Endothelial cell of coronary artery (primary cell): Measurements from ENCODE around the gene HNRNPUL2. TPM values are rescaled to one million over a fixed set of nuclear protein-coding genes. Genes with fewer than 3 reads are reported as not detected.

Experiments used
- total RNA-seq: library from RNA; depleted of rRNA; stranded (reverse); fragments of >200 nt; gene quantifications from 2 replicates; pipeline ENCODE4 v1.2.3, GENCODE V29; 2014

HNRNPUL2 gene
- 9.8 and 13.6 TPM in 2 replicates for total RNA-seq

GRCh38 chr11:62727165-62727871 is at the start of gene HNRNPUL2:
TSS of gene HNRNPUL2 (minus strand) at chr11:62727457. CDS start at chr11:62727156, 301 bp downstream.

GRCh38 chr11:62771144-62772021 is 44.1 kb upstream of the HNRNPUL2 start, which contains the start of gene TAF6L:
TSS of gene TAF6L (plus strand) at chr11:62771396. CDS start at chr11:62775784, 4,388 bp downstream.

GRCh38 chr11:62753736-62754603 is 26.7 kb upstream of the HNRNPUL2 start, which contains the start of gene ZBTB3:
TSS of gene ZBTB3 (minus strand) at chr11:62754160. CDS start at chr11:62753664, 496 bp downstream.

GRCh38 chr11:62728171-62728988 is 1.1 kb upstream of the HNRNPUL2 start, which contains the start of gene TTC9C:
TSS of gene TTC9C (plus strand) at chr11:62728486. CDS start at chr11:62728849, 363 bp downstream.

GRCh38 chr11:62707277-62707861 is 19.9 kb downstream of the HNRNPUL2 start, which contains the start of the genes BSCL2 and GNG3:
TSS of gene BSCL2 (minus strand) at chr11:62707424. CDS start at chr11:62707195, 229 bp downstream.
TSS of gene GNG3 (plus strand) at chr11:62707676. CDS start at chr11:62708296, 620 bp downstream.

GRCh38 chr11:62689421-62690183 is 37.7 kb downstream of the HNRNPUL2 start, which contains the start of gene LRRN4CL:
TSS of gene LRRN4CL (minus strand) at chr11:62689530. CDS start at chr11:62688508, 1,022 bp downstream.

GRCh38 chr11:62678770-62679696 is 48.2 kb downstream of the HNRNPUL2 start, which contains the start of gene UBXN1:
TSS of gene UBXN1 (minus strand) at chr11:62679073. CDS start at chr11:62678923, 150 bp downstream.

GRCh38 chr11:62671608-62672389 is 55.5 kb downstream of the HNRNPUL2 start, which contains the start of the genes LBHD1 and UQCC3:
TSS of gene LBHD1 (minus strand) at chr11:62672267. CDS start at chr11:62670031, 2,236 bp downstream.
TSS of gene UQCC3 (plus strand) at chr11:62671673. CDS start at chr11:62671746, 73 bp downstream.

GRCh38 chr11:62665075-62665598 is 62.1 kb downstream of the HNRNPUL2 start, which contains the start of the genes C11orf98 and CSKMT:
TSS of gene C11orf98 (minus strand) at chr11:62665210. CDS start at chr11:62665169, 41 bp downstream.
TSS of gene CSKMT (plus strand) at chr11:62665312. CDS start at chr11:62665880, 568 bp downstream.

Other genes with a start within 250 kb of the HNRNPUL2 start
- gene AHNAK, start 180.7 kb downstream of the HNRNPUL2 start, total RNA-seq: 414 and 532 TPM in 2 replicates
- gene EEF1G, start 153.6 kb downstream of the HNRNPUL2 start, total RNA-seq: 1,547 and 1,726 TPM in 2 replicates
- gene TUT1, start 135.9 kb downstream of the HNRNPUL2 start, total RNA-seq: 8.8 and 9.6 TPM in 2 replicates
- gene MTA2, start 125.6 kb downstream of the HNRNPUL2 start, total RNA-seq: 158 and 226 TPM in 2 replicates
- gene EML3, start 114.7 kb downstream of the HNRNPUL2 start, total RNA-seq: 24.2 and 30.8 TPM in 2 replicates
- gene ROM1, start 114.2 kb downstream of the HNRNPUL2 start, total RNA-seq: 7.3 and 8.5 TPM in 2 replicates
- gene B3GAT3, start 105.5 kb downstream of the HNRNPUL2 start, total RNA-seq: 12.6 and 20.0 TPM in 2 replicates
- gene GANAB, start 80.8 kb downstream of the HNRNPUL2 start, total RNA-seq: 190 and 269 TPM in 2 replicates
- 21.1 and 21.5 TPM in 2 replicates for gene INTS5, start 74.2 kb downstream of the HNRNPUL2 start, total RNA-seq
- gene C11orf98, start 62.2 kb downstream of the HNRNPUL2 start, total RNA-seq: 46.1 and 53.0 TPM in 2 replicates
- 7.4 and 12.7 TPM in 2 replicates for gene CSKMT, start 62.1 kb downstream of the HNRNPUL2 start, total RNA-seq
- 12.2 and 12.8 TPM in 2 replicates for gene UQCC3, start 55.8 kb downstream of the HNRNPUL2 start, total RNA-seq
- 1.9 and 2.6 TPM in 2 replicates for gene LBHD1, start 55.2 kb downstream of the HNRNPUL2 start, total RNA-seq
- gene UBXN1, start 48.4 kb downstream of the HNRNPUL2 start, total RNA-seq: 163 and 210 TPM in 2 replicates
- gene LRRN4CL, start 37.9 kb downstream of the HNRNPUL2 start, total RNA-seq: 0.09 TPM in 2 replicates
- 20.1 and 25.6 TPM in 2 replicates for gene BSCL2, start 20.0 kb downstream of the HNRNPUL2 start, total RNA-seq
- gene GNG3, start 19.8 kb downstream of the HNRNPUL2 start, total RNA-seq: not detected in 2 replicates
- 32.8 and 33.1 TPM in 2 replicates for gene TTC9C, start 1.0 kb upstream of the HNRNPUL2 start, total RNA-seq
- gene ZBTB3, start 26.7 kb upstream of the HNRNPUL2 start, total RNA-seq: 6.9 and 8.4 TPM in 2 replicates
- 51.1 and 71.4 TPM in 2 replicates for gene POLR2G, start 34.1 kb upstream of the HNRNPUL2 start, total RNA-seq
- 18.4 and 20.5 TPM in 2 replicates for gene TAF6L, start 43.9 kb upstream of the HNRNPUL2 start, total RNA-seq
- 15.9 and 23.5 TPM in 2 replicates for gene TMEM179B, start 59.9 kb upstream of the HNRNPUL2 start, total RNA-seq
- 9.0 and 16.0 TPM in 2 replicates for gene TMEM223, start 64.5 kb upstream of the HNRNPUL2 start, total RNA-seq
- 16.0 and 21.6 TPM in 2 replicates for gene NXF1, start 78.0 kb upstream of the HNRNPUL2 start, total RNA-seq
- gene STX5, start 104.6 kb upstream of the HNRNPUL2 start, total RNA-seq: 36.4 and 40.9 TPM in 2 replicates
- gene TEX54, start 105.4 kb upstream of the HNRNPUL2 start, total RNA-seq: not detected in 2 replicates
- 66.5 and 70.3 TPM in 2 replicates for gene WDR74, start 112.1 kb upstream of the HNRNPUL2 start, total RNA-seq
- gene SLC3A2, start 153.4 kb upstream of the HNRNPUL2 start, total RNA-seq: 121 and 172 TPM in 2 replicates
- not detected in 2 replicates for gene CHRM1, start 193.9 kb upstream of the HNRNPUL2 start, total RNA-seq